Stimulated activated CD8-positive, alpha-beta memory T cell treated with anti-CD3 and anti-CD28 coated beads, Interleukin-7, amount 100 ng/mL, for 4 hours (primary cell): Measurements from ENCODE around the gene KCNN3.
A peak's percentile ranks its signal among the peaks of the same experiment; 100 is the strongest.

Source experiments
- DNase-seq, 2 donors: peaks; one replicate each; pipeline ENCODE4 v3.0.0-alpha.2; 2020; ENCODE audit warnings: low read depth in 2 of 2

KCNN3 gene

DNA sequence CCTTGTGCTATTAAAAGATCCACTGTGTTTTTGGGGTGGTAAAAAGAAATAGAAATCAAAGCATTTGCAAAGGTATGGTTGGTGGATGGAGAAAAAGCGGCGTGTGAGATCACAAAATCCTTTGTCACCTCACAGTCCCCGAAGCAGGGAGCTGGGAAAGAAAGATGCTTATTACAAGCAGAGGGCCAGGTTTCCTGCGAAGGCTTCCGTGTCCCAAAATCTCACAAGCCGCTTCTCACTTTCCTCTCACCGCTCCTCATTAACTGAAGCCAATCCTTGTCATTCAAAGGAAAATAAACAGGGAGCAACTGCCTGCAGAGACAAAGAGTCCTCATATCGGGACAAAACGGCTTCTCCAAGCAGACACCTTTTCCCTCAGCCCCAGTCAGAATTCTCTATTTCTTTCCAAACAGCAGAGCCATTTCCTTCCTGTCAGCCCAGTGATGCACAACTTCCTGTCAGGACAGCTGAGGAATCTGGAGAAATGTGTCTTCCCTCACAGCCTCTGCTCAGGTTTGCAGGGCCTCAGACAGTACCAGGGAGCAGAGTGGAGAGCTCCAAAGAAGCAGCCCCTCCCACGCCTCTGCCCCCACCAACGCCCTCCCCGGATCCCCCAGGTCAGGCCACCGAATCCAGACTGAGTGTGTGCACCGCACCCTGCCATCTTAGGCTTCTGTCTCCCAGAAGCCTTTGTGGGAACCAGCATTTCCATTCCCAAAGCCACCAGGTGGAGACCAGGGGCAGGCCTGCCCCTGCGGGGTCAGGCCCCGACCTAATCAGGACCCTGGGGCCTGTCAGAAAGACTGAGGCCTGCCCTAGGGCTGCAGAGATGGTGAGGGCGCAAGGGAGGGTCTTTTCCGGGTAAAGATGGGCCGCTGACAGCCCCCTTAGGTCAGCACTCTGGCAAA, 29.6 kb downstream of the KCNN3 start:
- no peak for DNase-seq

DNA sequence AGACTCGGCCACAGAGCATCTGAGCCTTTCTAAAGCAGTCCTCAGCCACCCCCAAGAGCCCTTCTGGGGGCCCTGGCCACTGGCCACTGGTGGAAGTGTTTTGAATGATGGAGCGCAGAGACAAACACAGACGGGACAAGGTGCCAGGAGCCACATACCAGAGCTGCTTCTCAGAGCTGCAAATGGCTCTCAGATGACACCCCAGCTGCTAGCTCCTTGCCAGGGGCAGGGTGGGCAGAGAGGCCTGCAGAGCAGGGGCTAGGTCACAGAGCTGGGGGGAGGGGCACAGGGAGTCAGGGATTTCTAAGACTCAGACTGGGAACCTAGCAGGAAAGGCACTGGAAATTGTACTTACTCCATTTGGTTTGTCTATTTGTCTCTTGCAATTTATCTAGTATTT, 30.4 kb downstream of the KCNN3 start:
- DNase-seq = no peak

DNA sequence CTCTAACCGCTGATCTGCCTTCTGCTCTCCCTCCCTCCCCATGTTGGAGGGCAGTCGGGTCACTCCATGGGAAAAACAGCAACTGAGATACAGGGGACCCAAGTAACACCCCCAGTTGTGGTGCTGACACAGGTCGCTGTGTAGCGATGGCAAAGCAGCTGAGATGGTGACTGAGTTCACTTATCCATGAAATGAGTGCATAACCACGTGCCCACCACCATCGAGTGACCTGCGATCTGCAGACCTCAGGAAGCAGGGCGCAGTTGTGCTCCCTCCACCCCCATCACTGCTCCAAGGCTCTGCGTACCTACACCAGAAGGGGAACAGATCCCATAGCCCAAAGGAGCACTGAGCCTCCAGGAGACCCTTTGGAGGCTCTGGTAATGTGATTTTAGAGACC, 31.1 kb downstream of the KCNN3 start:
- DNase-seq = no peak

DNA sequence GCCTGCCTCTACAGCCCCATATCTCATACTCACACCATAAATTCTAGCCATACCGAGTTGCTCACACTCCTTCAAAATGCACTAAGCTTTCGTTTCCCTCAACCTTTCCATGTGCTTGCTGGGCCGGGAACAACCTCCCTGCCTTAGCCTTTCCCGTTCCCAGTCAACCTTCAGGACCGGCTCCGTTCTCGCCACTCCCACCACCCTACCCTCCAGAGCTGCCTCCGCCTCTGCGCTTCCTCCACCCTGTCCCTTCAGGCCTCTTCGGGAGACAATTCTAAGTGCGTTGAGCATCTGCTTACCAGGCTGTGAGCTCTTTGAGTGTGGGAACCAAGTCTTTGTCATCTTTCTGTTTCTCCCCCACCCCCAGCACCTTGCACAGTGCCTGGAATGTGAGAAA, 31.6 kb downstream of the KCNN3 start:
- no peak for DNase-seq

DNA sequence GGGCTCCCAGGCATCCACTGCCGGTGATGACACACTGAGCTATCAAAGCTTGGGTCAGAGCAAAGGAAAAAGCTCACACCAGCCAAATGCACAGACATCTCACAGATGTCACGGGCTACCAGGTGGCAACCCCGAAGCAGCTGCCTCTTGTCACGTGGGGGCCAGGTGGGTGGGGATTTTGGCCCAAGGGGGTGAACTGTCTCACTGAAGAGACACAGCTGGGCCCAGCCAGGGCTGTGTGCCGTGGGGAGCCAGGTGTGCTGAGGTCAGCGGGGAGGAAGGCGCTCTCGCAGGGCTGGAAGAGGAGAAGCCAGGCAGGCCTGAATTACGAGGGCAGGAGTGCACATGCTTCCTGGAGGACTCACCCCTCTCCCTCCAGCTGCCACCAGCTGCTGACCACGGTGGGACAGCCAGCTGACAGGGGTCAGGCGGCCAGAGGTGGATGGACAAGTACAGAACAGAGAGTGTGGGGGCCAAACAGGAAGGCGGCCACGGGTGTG, 32.4 kb downstream of the KCNN3 start:
- DNase-seq = no peak

DNA sequence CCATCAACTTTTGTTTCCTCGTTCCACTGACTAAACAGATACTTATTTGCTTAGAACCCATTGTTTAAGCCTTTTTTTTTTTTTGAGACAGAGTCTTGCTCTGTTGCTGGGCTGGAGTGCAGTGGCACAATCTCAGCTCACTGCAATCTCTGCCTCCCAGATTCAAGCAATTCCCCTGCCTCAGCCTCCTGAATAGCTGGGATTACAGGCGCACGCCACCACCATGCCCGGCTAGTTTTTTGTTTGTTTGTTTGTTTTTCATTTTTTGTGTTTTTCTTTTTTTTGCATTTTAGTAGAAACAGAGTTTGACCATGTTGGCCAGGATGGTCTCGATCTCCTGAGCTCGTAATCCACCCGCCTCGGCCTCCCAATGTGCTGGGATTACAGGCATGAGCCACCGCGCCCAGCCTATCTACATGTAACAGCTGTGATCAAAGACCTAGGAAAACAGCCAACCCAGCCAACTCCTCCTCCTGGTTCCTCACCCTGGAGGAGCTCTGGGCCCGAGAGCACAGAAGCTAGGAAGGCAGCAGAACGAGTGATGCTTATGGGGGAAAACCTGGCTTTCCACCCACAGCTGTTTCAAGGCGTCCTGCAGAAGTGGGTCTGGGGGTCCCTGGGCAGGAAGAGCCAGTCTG, 32.9 kb downstream of the KCNN3 start:
- DNase-seq = no peak

DNA sequence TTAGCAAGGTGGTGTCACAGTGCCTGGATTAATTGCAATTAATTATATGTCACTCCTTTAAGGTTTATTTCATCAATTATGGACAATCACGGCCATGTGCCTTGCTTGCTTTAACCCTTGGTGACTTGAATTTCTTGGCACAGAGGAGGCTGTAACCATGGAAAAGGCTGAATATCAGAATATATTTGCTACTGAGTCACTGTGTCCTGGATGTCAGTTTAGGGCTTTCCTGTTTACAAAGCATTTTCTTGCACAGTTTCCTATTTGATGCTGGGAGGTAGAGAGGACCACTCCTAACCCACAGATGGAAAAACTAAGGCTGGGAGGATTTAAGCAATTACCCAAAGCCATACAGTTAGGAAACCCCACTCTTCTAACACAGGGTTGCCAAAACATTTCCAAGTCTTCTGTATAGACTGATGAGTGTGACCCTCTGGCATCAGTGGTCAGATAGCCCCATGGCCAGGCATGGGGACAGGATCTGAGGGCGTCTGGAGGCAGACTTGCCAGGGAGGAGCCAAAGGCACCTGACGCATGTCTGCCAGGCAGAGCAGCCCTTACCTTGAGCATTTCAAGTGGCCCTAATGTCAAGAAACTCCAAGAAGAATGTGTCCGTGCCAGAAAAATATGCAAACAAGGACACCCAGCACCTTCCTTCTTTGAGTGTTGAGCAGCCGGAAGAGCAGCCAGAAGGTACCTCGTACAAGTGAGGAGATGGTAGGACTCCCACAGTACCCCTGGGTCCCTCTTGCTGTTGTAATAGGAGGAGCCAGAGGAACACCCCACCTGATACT, 34.4 kb downstream of the KCNN3 start:
- DNase-seq = no peak

DNA sequence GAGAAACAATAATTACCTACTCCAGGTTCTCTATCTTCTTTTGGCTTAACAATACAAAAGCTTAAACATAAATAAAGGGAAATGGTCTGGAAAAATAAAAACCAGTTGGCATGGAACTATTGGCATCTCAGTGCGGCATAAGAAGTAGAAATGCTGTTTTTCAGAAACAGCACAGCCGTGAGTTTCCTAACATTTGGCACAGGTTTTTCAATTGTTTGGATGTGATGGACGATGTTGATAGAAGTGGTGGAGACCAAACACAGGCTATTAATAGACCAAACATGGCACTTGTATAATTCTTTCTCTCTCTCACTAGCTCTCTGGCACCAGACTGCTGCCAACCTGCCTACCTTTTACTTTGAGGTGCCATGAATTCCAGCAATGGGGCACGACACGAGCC, 36.2 kb downstream of the KCNN3 start:
- no peak for DNase-seq

DNA sequence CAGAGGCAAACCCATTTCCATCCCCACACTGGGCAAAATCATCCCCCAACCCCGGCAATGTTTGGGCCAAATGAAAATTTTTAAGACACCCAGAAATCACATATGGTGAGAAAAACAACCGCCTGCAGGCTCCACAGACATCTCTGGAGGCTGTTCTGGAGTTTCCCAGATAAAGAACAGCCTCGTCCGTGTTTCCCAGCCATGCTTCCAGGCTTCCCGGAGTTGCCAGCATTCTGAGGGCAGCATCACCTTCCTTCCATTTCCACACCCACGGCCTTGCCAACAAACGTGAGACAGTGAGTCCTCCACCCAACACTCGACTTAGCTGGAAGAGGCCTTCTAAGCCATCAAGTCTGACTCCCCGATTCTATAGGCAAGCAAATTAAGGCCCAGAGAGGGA, 36.9 kb downstream of the KCNN3 start:
- no peak for DNase-seq

DNA sequence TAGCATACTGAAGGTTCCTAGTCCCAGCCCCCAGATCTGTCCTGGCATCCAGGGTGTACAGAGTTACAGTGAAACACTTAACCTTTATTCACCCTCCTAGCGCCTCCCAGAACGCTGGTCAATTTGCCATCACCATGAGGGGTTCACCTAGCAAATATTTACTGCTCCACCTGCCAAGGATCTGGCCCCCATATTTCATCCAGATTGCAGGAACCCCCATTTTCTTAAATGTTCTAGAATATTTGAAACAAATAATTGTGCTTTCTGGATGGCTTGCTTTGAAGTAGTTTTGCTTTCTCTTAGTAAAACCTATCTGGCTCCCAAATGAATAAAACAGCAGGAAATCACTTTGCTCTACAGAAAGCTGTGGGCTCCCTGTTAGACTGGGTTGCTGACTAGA, 37.7 kb downstream of the KCNN3 start:
- DNase-seq = no peak

DNA sequence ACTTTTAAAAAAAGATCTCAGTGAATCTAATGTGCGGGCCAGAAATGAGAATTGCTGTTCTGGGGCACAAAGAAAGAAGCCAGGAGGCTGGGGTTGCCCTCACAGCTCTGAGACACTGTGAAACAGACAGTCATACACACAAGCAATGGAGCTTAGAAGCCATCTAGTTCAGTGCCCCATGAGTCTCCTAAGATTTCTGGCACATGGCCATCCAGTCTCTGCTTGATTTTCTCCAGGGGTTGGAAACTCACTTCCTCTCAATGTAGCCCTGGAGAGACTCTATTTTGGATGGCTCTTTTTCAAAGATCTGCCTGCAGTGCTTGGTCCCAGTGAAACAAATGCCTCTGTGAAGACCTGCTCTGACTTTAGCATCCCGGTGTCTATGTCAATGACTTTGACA, 38.6 kb downstream of the KCNN3 start:
- DNase-seq = no peak

DNA sequence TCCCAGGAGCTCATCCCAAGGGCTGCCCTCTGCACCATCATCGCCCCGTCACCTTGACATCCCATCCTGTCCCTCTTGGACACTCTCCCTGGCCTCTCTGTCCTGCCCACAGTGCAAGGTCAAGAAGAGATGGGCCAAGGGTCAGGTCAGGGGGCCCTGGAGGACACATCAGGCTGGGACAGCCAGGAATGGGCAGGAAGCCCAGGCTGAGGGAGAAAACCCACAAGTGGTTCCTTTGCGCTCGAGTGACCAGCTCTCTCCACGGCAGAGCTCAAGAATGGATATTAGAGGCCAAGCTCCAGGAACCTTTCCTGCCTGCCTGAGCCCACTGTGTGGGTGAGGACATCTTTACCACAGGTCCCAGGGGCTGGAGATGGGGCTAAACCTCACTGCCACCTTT, 41.0 kb downstream of the KCNN3 start:
- no peak for DNase-seq

DNA sequence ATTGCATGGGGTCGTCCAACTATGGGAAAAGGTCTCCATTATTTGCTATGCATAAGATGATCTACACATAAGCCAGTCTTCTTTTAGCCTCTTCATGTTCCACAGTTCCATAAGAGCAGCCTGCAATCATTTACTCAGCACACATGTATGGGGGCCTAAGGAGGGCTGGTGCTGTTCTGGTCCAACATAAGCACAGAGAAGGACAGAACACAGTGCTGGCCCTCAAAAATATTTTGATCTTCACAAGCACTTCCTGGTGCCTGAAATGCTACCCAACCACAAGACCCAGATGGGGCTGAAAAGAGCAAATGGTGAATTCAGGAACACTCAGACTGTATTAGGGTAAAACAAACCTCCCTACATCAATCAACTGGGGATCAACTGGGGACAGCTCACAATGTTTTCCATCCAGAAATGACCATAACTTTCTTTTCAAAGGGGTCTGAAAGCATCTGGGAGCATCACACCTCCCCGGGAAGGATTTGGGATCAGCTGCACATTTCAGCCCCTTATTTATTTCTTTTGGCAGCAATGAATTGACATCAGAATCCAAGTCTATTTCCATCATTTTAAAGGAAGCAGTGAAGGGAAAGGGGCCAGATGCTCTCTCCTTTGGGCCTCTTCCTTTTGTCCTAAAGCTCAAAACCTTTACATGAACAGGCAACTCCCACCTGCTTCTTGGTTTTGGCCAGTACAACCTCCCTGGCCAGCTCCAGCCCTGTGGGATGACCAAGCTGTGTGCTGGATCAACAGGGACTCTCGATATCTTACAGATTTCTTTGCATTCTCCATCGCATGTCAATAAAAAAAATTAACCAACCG, 45.7 kb downstream of the KCNN3 start:
- DNase-seq = no peak

DNA sequence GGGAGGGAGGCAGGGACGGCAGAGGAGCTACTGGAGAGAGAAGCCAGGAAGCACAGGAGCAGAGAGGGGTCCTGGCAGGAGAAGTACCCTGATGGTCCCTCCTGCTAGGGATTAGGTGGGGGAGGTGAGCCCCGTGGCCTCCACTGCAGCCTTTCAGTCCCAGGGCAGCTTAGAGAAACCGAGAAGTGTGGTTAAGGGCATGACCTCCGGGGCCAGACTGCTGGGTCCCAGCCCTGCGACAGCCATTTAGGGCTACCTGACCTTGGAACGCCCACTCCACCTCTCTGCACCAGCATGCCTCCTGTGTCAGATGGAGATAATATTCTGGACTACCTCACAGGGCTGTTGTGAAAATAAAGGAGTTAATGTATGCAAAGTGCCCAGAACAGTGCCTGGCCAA, 47.4 kb downstream of the KCNN3 start:
- DNase-seq = no peak

DNA sequence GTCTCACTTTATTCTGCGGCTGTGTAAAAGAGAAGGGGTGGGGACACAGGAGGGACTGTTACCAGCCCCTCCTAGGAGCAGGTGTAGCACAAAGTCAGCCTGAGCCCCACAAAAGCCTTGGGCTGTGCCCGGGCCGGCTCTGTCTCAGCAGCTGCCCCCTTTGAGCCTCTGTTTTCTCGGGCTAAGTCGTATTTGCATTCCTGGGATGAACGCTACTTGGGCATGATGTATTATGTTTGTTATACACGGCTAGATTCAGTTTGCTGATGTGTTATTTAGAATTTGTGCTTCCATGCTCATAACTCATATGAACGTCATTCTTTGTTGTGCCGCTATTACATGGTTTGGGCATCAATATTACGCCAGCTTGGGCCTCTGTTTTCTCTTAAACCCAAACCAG, 47.8 kb downstream of the KCNN3 start:
- DNase-seq = no peak

DNA sequence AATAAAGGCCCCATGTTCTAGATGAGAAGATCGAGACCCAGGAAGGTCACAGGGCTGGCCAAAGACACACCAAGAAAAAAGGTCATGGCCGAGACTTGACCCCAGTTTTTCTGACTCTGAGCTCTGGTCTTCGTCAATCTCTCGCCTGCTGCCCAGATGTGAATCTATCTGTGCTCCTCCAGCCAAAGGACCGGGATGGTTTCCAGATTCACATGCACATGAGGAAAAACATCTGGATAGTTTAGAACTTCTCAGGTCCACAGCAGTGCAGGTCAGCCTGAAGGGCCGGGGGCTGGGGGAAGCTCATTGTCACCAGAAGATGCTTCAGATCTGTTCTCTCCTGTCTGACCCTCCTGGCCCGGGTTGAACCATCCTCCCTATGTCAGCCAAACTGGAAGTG, 49.0 kb downstream of the KCNN3 start:
- no peak for DNase-seq

DNA sequence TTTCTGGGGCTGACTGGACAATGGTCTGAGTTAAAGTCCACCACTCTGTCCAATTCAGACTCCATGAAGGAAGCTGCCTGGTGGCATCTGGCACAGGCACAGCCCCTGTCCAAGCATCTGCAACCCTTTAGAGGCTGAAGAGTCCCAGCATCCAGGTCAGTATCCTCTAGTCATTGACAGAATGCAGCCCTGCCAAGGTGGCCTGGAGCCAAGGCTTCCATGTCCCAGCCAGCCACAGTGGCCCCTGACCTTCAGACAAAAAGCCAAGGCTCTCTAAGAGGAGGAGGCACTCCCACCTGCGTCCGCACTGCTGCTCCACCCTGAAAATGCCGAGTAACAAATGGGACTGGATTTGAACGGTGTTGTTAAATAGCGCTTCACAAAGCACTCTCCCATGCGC, 49.4 kb downstream of the KCNN3 start:
- DNase-seq = no peak

DNA sequence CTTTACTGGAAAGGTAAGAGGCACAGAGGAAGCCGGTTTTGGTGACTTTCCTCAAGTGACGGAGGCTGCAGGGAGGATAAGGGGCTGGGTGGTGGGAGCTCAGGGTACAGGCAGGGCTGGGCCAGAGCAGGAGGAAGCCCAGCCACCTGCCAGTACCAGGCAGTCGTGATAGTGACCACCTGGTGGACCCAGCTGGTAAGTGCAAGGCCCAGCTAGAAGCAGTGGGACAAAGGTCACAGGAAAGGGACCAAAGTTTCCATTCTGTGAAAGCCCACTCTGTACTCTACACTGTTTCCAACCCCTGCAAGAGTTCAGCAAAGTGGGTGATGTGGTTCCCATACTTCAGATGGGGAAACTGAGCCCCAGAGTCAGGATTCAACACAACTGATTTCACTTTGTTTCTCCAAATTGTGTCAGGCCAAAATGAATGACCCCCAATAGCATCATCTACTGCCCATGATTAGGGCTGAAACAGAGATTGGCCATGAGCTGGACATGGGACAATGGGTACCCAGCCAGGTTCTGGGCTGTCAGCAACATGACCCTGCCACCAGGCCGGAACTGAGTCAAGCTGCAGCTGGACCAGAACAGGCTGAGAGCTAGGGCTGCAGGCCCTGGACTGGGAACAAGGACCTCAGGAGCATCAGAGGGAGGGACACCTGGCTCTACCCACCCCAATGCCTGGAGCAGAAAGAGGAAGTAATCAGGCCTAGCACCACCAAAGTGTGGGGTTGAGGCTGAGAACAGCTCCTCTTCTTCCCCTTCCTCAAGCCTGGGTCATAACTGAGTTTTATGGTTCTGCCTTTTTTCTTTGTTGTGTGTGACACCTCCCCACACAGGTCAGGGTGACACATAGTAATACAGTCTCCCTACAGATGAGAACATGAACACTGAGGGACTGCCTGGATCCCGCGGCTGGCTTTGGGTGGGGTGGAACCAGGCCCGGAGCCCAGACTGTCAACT, 50.2 kb downstream of the KCNN3 start:
- DNase-seq = peak in 1 of 2 donors; percentile 1

DNA sequence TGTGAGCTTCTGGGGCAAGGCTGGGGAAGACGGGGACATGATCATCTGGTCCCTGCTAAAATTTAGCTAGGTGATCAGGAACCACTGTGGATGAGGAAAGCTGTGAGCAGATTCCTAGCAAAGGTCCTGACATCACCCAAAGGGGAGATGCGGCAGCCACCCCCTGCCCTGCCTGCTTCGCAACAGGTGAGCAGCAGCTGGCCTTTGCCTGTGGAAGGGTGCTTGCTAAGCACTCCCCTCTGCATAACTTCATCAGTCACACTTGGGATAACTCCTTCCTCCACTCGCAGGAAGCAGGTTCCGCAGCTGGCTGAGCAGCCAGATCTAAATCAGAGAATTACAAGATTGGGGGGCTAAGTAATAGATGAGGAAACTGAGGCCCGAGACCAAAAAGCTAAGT, 51.2 kb downstream of the KCNN3 start:
- DNase-seq = no peak

DNA sequence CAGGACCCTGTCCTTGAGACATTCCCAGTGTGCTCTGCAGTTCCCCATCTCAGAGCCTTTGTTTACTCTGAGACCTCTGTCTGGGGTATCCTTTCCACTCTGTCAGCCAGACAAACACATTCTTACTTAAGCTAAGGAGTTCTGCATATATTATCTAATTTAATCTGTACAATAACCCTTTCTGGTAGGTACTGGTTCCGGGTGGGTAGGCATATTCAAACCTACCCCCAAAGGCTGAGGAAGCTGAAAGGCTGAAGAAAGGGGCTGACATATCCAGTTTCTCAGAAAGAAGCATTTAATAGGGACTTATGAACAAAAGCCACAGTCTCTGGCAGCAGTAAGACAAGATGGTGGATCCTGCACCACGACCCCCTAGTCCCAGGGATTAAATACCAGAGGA, 53.1 kb downstream of the KCNN3 start:
- DNase-seq = no peak
